Stimulated activated CD8-positive, alpha-beta memory T cell treated with anti-CD3 and anti-CD28 coated beads, Interleukin-15, amount 100 ng/mL, for 4 hours (primary cell): Measurements from ENCODE around the gene RNF145.

Experiments
- DNase-seq, 2 donors: peaks; one replicate each; pipeline ENCODE4 v3.0.0-alpha.2; 2020; ENCODE audit warnings: low read depth in 2 of 2

Gene RNF145

DNA sequence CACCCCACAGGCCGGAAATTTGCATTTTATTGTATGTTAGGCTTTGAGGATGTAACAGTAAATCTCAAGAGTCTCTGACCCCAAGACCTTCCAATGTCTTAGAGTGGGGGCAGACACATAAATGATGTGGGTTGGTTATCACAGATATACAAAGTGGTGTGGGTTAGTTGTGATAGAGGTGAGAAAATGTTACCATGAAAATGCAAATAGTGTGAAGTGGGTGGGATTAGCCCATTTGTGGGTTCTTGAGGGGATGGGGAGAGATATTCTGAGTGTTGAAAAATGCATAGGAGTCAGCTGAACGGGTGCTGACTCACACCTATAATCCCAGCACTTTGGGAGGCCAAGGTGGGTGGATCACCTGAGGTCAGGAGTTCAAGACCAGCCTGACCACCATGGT, 7.9 kb upstream of the RNF145 start:
- DNase-seq: no peak

- DNase-seq: no peak
Observed at GRCh38 chr5:159216454-159216853, 7.1 kb upstream of the RNF145 start.

GRCh38 chr5:159215886-159216285, 6.5 kb upstream of the RNF145 start:
- no peak for DNase-seq

DNA sequence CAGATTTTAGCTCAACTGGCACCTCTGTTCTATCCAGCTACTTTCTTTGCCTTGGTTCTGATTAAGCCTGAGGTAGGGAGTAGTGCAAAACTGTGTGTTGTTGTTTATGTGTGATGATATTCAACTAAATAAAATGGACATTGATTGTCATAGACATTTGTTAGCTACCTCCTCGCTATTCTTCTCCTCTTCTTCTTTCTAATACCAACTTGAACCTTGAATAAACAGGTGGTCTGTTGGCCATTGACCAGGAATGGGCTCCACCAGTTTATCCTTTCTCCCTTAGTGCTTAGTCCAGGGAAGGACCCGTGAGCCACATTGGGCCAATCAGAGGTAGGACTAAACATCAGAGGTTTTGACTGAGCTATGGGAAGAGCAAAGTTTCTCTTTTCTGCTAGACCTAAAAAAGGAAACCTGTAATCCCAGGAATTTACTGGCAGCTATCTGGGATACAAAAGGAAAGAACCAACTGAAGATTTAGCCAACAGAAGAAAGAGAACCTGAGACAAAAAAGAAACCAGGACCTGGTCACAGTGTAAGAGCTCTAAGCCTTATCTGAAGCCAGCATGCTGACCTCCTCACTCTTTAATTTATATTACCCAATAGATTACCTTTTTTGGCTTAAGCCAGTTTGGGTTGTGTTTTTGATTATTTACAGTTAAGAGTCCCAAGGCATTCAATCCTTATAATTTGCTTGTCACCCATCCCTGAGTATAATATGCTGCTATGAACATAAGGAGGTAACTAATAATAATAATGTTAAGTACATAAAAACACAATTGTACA, 5.3 kb upstream of the RNF145 start:
- DNase-seq: no peak

- no peak for DNase-seq
Observed at GRCh38 chr5:159212657-159213462, 3.5 kb upstream of the RNF145 start.

GRCh38 chr5:159211729-159212174, 2.4 kb upstream of the RNF145 start:
- DNase-seq: no peak

DNA sequence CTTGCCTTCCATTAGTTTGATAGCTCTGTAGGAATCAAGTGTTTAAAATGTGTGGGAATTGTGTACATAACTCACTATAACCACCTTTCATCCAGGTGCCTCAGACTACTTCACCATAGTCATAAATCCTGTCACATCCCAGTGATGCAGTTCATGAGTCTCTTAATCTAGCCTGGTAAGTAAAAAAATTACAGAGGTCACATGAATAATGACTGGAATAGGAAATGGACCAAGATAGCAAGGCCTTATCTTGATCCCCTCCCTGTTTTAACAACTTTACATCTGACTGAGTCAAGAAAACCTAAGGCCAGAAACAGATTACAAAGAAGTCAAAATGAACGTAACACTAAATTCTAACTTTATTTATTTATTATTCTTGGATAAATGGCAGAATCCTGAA, 1.5 kb upstream of the RNF145 start:
- DNase-seq: no peak

- no peak for DNase-seq
Observed at GRCh38 chr5:159210210-159210661, 883 bp upstream of the RNF145 start.

GRCh38 chr5:159208514-159209437, 577 bp downstream of the RNF145 start:
- DNase-seq: no peak

DNA sequence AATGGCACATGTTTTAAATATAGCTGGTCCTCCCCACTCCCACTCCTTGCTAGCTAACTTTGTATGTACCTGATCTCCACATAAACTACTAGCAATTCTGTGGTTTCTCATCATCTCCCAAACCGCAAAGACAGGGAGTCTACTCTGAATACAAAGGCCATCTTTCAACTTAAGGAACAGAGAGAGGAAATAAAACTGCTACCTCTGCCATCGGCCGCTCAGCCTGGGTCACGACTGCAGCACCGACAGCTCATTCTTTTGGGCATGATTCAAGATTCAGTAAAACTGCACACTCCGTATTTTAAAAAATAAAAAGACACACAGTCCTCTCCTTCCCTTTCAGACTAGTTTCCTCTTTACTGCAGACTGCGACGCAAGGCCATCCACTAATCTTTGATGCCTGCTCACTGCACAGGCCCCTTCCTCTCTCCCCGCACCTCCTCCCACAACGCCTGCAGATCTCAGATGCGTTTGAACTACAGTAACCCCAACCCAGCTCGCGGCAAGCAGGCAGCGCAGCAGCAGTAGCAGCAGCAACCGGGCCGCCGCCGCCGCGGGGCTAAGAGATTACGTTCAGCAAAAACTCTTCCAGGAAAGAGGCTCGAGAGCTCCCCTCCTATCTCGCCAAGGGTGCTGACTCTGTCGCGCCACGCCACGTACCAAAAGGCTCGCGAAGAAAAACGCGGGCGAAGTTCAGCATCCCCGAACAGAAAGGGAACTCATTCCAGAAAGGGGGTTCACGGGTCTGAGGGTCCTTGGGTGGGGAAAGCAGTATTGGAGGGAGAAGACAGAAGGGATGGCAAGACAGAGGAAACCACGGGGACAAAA, 1.5 kb downstream of the RNF145 start:
- DNase-seq: peak; percentile 56 to 60

- DNase-seq: no peak
Observed at GRCh38 chr5:159207222-159207685, 2.1 kb downstream of the RNF145 start.

DNA sequence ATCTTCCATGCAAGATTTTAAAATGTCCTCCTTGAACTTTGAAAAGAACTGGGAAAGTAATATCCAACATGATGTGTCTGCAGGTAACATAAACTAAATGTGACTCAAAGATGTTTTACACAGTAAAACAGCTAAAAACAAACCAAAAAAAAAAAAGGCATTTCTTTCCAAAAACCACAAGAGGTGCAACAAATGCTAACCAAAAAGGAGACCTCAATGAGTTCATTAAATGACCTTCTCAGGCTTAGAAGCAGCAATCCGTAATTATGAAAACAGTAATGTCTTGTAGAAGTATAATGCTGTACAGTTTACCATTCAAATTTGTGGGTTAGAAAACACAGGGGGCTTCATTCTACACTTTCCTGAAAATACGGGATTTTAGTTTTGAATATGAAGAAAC, 2.5 kb downstream of the RNF145 start:
- no peak for DNase-seq

DNA sequence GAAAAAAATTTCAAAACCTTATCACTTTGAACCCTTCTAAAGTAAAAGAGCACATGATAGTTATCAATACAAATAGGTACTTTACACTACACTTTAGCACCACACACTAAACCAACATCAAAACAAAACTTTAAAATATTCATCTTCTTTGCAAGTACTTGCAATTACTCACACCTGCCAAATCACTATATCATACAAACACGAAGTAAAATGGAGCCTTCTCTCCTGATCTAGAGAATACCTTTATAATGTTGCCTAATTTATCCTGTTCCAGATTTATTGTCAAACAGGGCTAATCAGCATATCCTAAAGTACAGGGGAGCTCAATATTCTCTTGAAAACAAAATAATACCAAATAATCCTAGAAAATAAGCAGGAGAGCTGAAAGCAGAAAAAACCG, 3.0 kb downstream of the RNF145 start:
- no peak for DNase-seq

DNA sequence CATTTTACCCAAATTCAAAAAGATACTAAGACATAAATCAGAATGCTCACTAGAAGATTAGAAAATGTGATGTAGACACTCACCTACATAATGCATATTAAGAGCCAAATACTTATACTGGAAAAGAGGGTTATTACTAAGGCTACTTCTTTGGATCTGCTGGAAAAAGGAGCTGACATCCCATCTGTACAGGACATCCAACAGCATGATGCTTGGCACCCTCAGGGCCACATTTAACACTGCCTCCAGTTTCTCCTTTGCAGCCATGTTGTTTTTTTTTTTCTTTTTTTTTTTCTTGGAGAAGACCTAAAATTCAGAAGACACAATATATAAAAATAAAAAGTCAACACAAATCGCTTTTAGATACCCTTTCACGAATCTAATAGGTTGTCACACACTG, 6.0 kb downstream of the RNF145 start:
- DNase-seq: no peak

GRCh38 chr5:159202151-159202550, 7.2 kb downstream of the RNF145 start:
- DNase-seq: no peak

- DNase-seq: no peak
Observed at GRCh38 chr5:159199780-159200179, 9.6 kb downstream of the RNF145 start.

GRCh38 chr5:159199225-159199624, 10.1 kb downstream of the RNF145 start:
- no peak for DNase-seq

GRCh38 chr5:159198063-159199036, 11.0 kb downstream of the RNF145 start:
- DNase-seq: no peak

DNA sequence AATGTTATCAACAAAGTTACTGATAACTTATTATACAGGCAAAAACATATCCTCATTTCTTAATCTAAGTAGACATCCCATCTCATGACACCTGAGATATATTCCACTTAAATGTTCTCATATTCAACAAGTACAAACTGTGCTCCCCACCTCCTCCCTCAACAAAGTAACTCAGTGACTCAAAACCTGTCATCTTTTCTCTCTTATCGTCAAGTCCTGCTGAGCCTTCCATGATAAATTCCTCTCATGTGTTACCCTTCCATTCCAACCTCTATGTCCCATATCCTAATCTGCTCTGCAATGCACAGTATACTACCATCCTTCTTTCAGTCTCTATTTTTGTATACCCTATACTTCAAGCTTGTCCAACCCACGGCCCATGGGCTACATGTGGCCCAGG, 13.6 kb downstream of the RNF145 start:
- DNase-seq: no peak

DNA sequence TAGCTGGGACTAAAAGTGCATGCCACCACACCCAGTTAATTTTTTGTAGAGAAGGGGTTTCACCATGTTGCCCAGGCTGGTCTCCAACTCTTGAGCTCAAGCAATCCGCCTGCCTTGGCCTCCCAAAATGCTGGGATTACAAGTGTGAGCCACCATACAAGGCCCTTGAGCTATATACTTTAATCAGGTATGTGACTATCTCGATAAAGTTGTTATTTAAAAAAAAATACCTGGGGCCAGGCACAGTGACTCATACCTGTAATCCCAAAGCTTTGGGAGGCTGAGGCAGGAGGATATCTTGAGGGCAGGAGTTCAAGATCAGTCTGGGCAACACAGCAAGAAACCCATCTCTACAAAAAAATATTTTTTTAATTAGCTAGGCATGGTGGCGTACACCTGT, 19.2 kb downstream of the RNF145 start:
- DNase-seq: no peak
